Stimulated activated memory B cell treated with anti-CD40 and anti-IgM and Interleukin-4, amounts not matched to agents 10 μg/mL and 1 μg/mL and 100 μg/mL, for 72 hours (primary cell): Measurements from ENCODE around the gene KLHL40.

ENCODE experiments used
- ATAC-seq: fragments of 150-1000 bp; cut with Tn5 transposase; 2 replicates; pipeline ENCODE4 v1.10.0; 2021
- H3K27ac Mint-ChIP-seq: one replicate; pipeline ENCODE4 v1.8.0; 2022; ENCODE audit warnings: mild to moderate bottlenecking, mixed read lengths
- H3K27me3 Mint-ChIP-seq: one replicate; pipeline ENCODE4 v1.8.0; 2022; ENCODE audit warnings: mixed read lengths
- H3K36me3 Mint-ChIP-seq: one replicate; pipeline ENCODE4 v1.8.0; 2022; ENCODE audit warnings: mixed read lengths
- H3K4me1 Mint-ChIP-seq: one replicate; pipeline ENCODE4 v1.8.0; 2022; ENCODE audit warnings: mixed read lengths
- H3K4me3 Mint-ChIP-seq: one replicate; pipeline ENCODE4 v1.8.0; 2022; ENCODE audit warnings: mild to moderate bottlenecking, moderate library complexity, mixed read lengths
- H3K9me3 Mint-ChIP-seq: one replicate; pipeline ENCODE4 v1.8.0; 2022; ENCODE audit warnings: mixed read lengths

The KLHL40 gene

GRCh38 chr3:42728056-42728455 is 42.7 kb downstream of the KLHL40 start:
- ATAC-seq = no peak
- Mint-ChIP-seq H3K36me3 (no peaks in the 10 kb centered on the region), H3K4me1 (no peaks in the 10 kb centered on the region), H3K9me3 (no peaks in the 10 kb centered on the region), H3K27me3 (peaks cover 12% of the 10 kb centered on the region), H3K4me3 (no peak overlapping the region), H3K27ac (no peak overlapping the region)

GRCh38 chr3:42728668-42729364 is 43.5 kb downstream of the KLHL40 start:
- Mint-ChIP-seq H3K9me3 (no peaks in the 10 kb centered on the region), H3K4me1 (no peaks in the 10 kb centered on the region), H3K27ac (no peak overlapping the region), H3K36me3 (no peaks in the 10 kb centered on the region), H3K4me3 (no peak overlapping the region), H3K27me3 (peaks cover 12% of the 10 kb centered on the region)
- ATAC-seq = no peak

- Mint-ChIP-seq H3K9me3 (no peaks in the 10 kb centered on the region), H3K27me3 (peaks cover 12% of the 10 kb centered on the region), H3K27ac (no peak overlapping the region), H3K4me3 (no peak overlapping the region), H3K36me3 (no peaks in the 10 kb centered on the region), H3K4me1 (no peaks in the 10 kb centered on the region)
- no peak for ATAC-seq
These were observed 44.2 kb downstream of the KLHL40 start for GRCh38 chr3:42729404-42730145.

- H3K4me1 Mint-ChIP-seq = no peaks in the 10 kb centered on the region
- ATAC-seq = no peak
- H3K4me3 Mint-ChIP-seq = no peak overlapping the region
- H3K27ac Mint-ChIP-seq = no peak overlapping the region
- no peaks in the 10 kb centered on the region for H3K36me3 Mint-ChIP-seq
- no peaks in the 10 kb centered on the region for H3K9me3 Mint-ChIP-seq
- H3K27me3 Mint-ChIP-seq = peaks cover 12% of the 10 kb centered on the region
These were observed 45.0 kb downstream of the KLHL40 start for GRCh38 chr3:42730294-42730693.

- Mint-ChIP-seq H3K36me3 (no peaks in the 10 kb centered on the region), H3K27ac (no peak overlapping the region), H3K4me1 (no peaks in the 10 kb centered on the region), H3K4me3 (no peak overlapping the region), H3K27me3 (peaks cover 7% of the 10 kb centered on the region), H3K9me3 (no peaks in the 10 kb centered on the region)
- no peak for ATAC-seq
These were observed 45.5 kb downstream of the KLHL40 start for GRCh38 chr3:42730706-42731420.

- Mint-ChIP-seq H3K27ac (no peak overlapping the region), H3K4me1 (no peaks in the 10 kb centered on the region), H3K27me3 (no peaks in the 10 kb centered on the region), H3K4me3 (no peak overlapping the region), H3K9me3 (no peaks in the 10 kb centered on the region), H3K36me3 (no peaks in the 10 kb centered on the region)
- ATAC-seq = no peak
These were observed 46.3 kb downstream of the KLHL40 start for GRCh38 chr3:42731476-42732195.

GRCh38 chr3:42732196-42732828 is 47.0 kb downstream of the KLHL40 start:
- Mint-ChIP-seq H3K27me3 (no peaks in the 10 kb centered on the region), H3K9me3 (no peaks in the 10 kb centered on the region), H3K27ac (no peak overlapping the region), H3K4me3 (no peak overlapping the region), H3K36me3 (no peaks in the 10 kb centered on the region), H3K4me1 (no peaks in the 10 kb centered on the region)
- no peak for ATAC-seq

GRCh38 chr3:42732829-42733459 is 47.6 kb downstream of the KLHL40 start:
- no peaks in the 10 kb centered on the region for H3K4me1 Mint-ChIP-seq
- no peaks in the 10 kb centered on the region for H3K36me3 Mint-ChIP-seq
- no peaks in the 10 kb centered on the region for H3K27me3 Mint-ChIP-seq
- no peak overlapping the region for H3K4me3 Mint-ChIP-seq
- no peak for ATAC-seq
- H3K9me3 Mint-ChIP-seq = no peaks in the 10 kb centered on the region
- H3K27ac Mint-ChIP-seq = no peak overlapping the region

- Mint-ChIP-seq H3K4me1 (peaks cover 4% of the 10 kb centered on the region), H3K9me3 (no peaks in the 10 kb centered on the region), H3K27ac (no peak overlapping the region), H3K4me3 (no peak overlapping the region), H3K27me3 (no peaks in the 10 kb centered on the region), H3K36me3 (no peaks in the 10 kb centered on the region)
- ATAC-seq = no peak
These were observed 48.3 kb downstream of the KLHL40 start for GRCh38 chr3:42733501-42734262.

- Mint-ChIP-seq H3K27me3 (no peaks in the 10 kb centered on the region), H3K36me3 (no peaks in the 10 kb centered on the region), H3K4me1 (peaks cover 11% of the 10 kb centered on the region), H3K4me3 (no peak overlapping the region), H3K27ac (no peak overlapping the region), H3K9me3 (no peaks in the 10 kb centered on the region)
- ATAC-seq = no peak
These were observed 49.0 kb downstream of the KLHL40 start for GRCh38 chr3:42734263-42734860.

- ATAC-seq = no peak
- H3K27me3 Mint-ChIP-seq = no peaks in the 10 kb centered on the region
- H3K4me3 Mint-ChIP-seq = no peak overlapping the region
- no peaks in the 10 kb centered on the region for H3K9me3 Mint-ChIP-seq
- no peak overlapping the region for H3K27ac Mint-ChIP-seq
- H3K4me1 Mint-ChIP-seq = peaks cover 16% of the 10 kb centered on the region
- no peaks in the 10 kb centered on the region for H3K36me3 Mint-ChIP-seq
These were observed 49.7 kb downstream of the KLHL40 start for GRCh38 chr3:42735019-42735418.

- Mint-ChIP-seq H3K9me3 (no peaks in the 10 kb centered on the region), H3K36me3 (no peaks in the 10 kb centered on the region), H3K4me1 (peaks cover 16% of the 10 kb centered on the region), H3K4me3 (no peak overlapping the region), H3K27me3 (no peaks in the 10 kb centered on the region), H3K27ac (no peak overlapping the region)
- no peak for ATAC-seq
These were observed 50.3 kb downstream of the KLHL40 start for GRCh38 chr3:42735615-42736014.

- no peak for ATAC-seq
- no peak overlapping the region for H3K4me3 Mint-ChIP-seq
- H3K27me3 Mint-ChIP-seq = no peaks in the 10 kb centered on the region
- H3K4me1 Mint-ChIP-seq = peaks cover 16% of the 10 kb centered on the region
- no peaks in the 10 kb centered on the region for H3K36me3 Mint-ChIP-seq
- H3K27ac Mint-ChIP-seq = no peak overlapping the region
- no peaks in the 10 kb centered on the region for H3K9me3 Mint-ChIP-seq
These were observed 50.7 kb downstream of the KLHL40 start for GRCh38 chr3:42736081-42736480.

- Mint-ChIP-seq H3K9me3 (no peaks in the 10 kb centered on the region), H3K27ac (no peak overlapping the region), H3K4me1 (peaks cover 16% of the 10 kb centered on the region), H3K36me3 (no peaks in the 10 kb centered on the region), H3K4me3 (no peak overlapping the region), H3K27me3 (no peaks in the 10 kb centered on the region)
- ATAC-seq = no peak
These were observed 51.2 kb downstream of the KLHL40 start for GRCh38 chr3:42736531-42736930.
